NT2/D1 (cell line): ENCODE measurements around the gene MS4A10.

ENCODE experiments used
- SUZ12 ChIP-seq: IDR thresholded peaks from 2 replicates; pipeline ENCODE4 v1.6.1; 2011; ENCODE audit not compliant: insufficient read length, insufficient read depth; ENCODE audit errors: extremely low read depth
- ZNF274 ChIP-seq: IDR thresholded peaks from 2 replicates; pipeline ENCODE4 v1.6.1; 2011; ENCODE audit warnings: mild to moderate bottlenecking, low read depth, low read length

DNA sequence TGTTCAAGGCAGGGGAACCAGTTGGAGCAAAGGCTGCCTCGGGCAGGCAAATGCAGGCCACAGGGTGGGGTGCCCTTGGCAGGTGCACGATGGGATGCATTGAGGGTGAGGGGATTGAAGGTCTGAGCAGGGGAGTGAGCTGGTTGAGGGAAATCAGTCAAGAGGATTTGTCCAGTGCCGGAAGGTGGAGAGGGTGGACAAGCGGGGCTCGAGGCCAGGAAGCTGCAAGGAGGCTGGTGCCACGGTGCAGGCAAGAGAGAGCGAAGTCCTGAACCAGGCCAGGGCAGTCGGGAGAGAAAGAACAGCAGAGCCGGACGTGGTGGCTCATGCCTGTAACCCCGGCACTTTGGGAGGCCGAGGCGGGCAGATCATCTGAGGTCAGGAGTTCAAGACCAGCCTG lies 10.4 kb upstream of the MS4A10 start:
- TF ChIP-seq SUZ12, result no peak
- no peak for TF ChIP-seq ZNF274
